GM23338 (cell line): Measurements from ENCODE around the gene ARRDC1. TPM values are rescaled to one million over a fixed set of nuclear protein-coding genes. Genes with fewer than 3 reads are reported as not detected.

Experiments used
- ATAC-seq: fragments of 200-7000 bp; cut with Tn5 transposase; 3 replicates; pipeline ENCODE4 v1.9.1; 2020
- DNase-seq: peaks from one replicate; pipeline ENCODE4 v3.0.0-alpha.2; 2015; ENCODE audit warnings: low spot score
- H2AFZ ChIP-seq: fragments of 200-600 bp; sonication (generic); 2 replicates; pipeline ENCODE4 v1.8.0; 2016; ENCODE audit warnings: antibody characterized with exemption, mild to moderate bottlenecking, moderate library complexity
- H3F3A ChIP-seq: fragments of 200-600 bp; sonication (generic); replicated peaks from 2 replicates; pipeline ENCODE4 v1.8.0; 2017; ENCODE audit warnings: antibody characterized with exemption, mixed run types, low read depth
- H3K27ac ChIP-seq: fragments of 200-600 bp; sonication (generic); 2 replicates; pipeline ENCODE4 v1.6.1; 2016; ENCODE audit warnings: low read depth
- H3K27me3 ChIP-seq: fragments of 200-600 bp; sonication (generic); 2 replicates; pipeline ENCODE4 v1.8.0; 2016; ENCODE audit warnings: mild to moderate bottlenecking, mixed run types, moderate library complexity; ENCODE audit not compliant: insufficient read depth
- H3K36me3 ChIP-seq: fragments of 200-600 bp; sonication (generic); 2 replicates; pipeline ENCODE4 v1.8.0; 2016; ENCODE audit warnings: mild to moderate bottlenecking; ENCODE audit not compliant: insufficient read depth
- H3K4me1 ChIP-seq: fragments of 200-600 bp; sonication (generic); 2 replicates; pipeline ENCODE4 v1.8.0; 2016; ENCODE audit warnings: mild to moderate bottlenecking, moderate library complexity; ENCODE audit not compliant: insufficient read depth
- H3K4me2 ChIP-seq: fragments of 200-600 bp; sonication (generic); 2 replicates; pipeline ENCODE4 v1.7.1; 2017; ENCODE audit warnings: mixed run types
- H3K4me3 ChIP-seq: fragments of 200-600 bp; sonication (generic); 2 replicates; pipeline ENCODE4 v1.6.1; 2016; ENCODE audit warnings: mixed run types
- H3K79me2 ChIP-seq: fragments of 200-600 bp; sonication (generic); replicated peaks from 2 replicates; pipeline ENCODE4 v1.8.0; 2017; ENCODE audit warnings: mild to moderate bottlenecking; ENCODE audit not compliant: insufficient read depth
- H3K9me2 ChIP-seq: fragments of 200-600 bp; sonication (generic); 2 replicates; pipeline ENCODE4 v1.8.0; 2017; ENCODE audit not compliant: insufficient read depth
- H4K20me1 ChIP-seq: fragments of 200-600 bp; sonication (generic); replicated peaks from 2 replicates; pipeline ENCODE4 v1.8.0; 2017; ENCODE audit warnings: mild to moderate bottlenecking; ENCODE audit not compliant: insufficient read depth
- H3K27ac Mint-ChIP-seq: 2 replicates; pipeline ENCODE4 v1.8.0; 2020; ENCODE audit warnings: inconsistent platforms, mild to moderate bottlenecking, moderate library complexity, mixed read lengths
- H3K27me3 Mint-ChIP-seq: 3 replicates; pipeline ENCODE4 v1.8.0; 2022; ENCODE audit warnings: low read depth, mild to moderate bottlenecking, moderate library complexity, mixed read lengths, inconsistent platforms; ENCODE audit not compliant: insufficient read depth, poor library complexity
- H3K36me3 Mint-ChIP-seq: 3 replicates; pipeline ENCODE4 v1.8.0; 2021; ENCODE audit warnings: low read depth, mild to moderate bottlenecking, inconsistent platforms, moderate library complexity, mixed read lengths
- H3K4me1 Mint-ChIP-seq: 3 replicates; pipeline ENCODE4 v1.8.0; 2020; ENCODE audit warnings: mild to moderate bottlenecking, inconsistent platforms, mixed read lengths
- H3K4me3 Mint-ChIP-seq: 3 replicates; pipeline ENCODE4 v1.8.0; 2021; ENCODE audit warnings: moderate library complexity, mild to moderate bottlenecking, inconsistent platforms, mixed read lengths
- H3K9me3 Mint-ChIP-seq: 3 replicates; pipeline ENCODE4 v1.8.0; 2020; ENCODE audit warnings: moderate library complexity, mild to moderate bottlenecking, inconsistent platforms, mixed read lengths
- CREB1 ChIP-seq: fragments of 250-450 bp; sonication (Bioruptor Pico); IDR thresholded peaks from 2 replicates; pipeline ENCODE4 v1.5.0; 2020; ENCODE audit warnings: low read depth, mild to moderate bottlenecking, moderate library complexity
- CTCF ChIP-seq, 2 experiments: fragments of 200-600 bp in 1 of 2; sonication (generic) in 1 of 2; conservative IDR thresholded peaks; 2 replicates each; pipeline versions ENCODE4 v1.5.1 to v1.6.1; 2016 to 2017; ENCODE audit warnings: antibody characterized with exemption in 2 of 2, low read depth in 2 of 2, mild to moderate bottlenecking in 2 of 2, moderate library complexity in 1 of 2
- EZH2 ChIP-seq: fragments of 200-600 bp; sonication (generic); IDR thresholded peaks from one replicate; pipeline ENCODE4 v1.8.0; 2017; ENCODE audit warnings: antibody characterized with exemption, mild to moderate bottlenecking, low read depth; ENCODE audit not compliant: unreplicated experiment
- EZH2phosphoT487 ChIP-seq: fragments of 200-600 bp; sonication (generic); IDR thresholded peaks from one replicate; pipeline ENCODE4 v1.8.1; 2018; ENCODE audit warnings: antibody characterized with exemption; ENCODE audit not compliant: unreplicated experiment
- JUNB ChIP-seq: IDR thresholded peaks from one replicate; pipeline ENCODE4 v1.6.1; 2016; ENCODE audit warnings: antibody characterized with exemption; ENCODE audit not compliant: unreplicated experiment
- NANOG ChIP-seq: IDR thresholded peaks from 2 replicates; pipeline ENCODE4 v1.6.1; 2016; ENCODE audit warnings: antibody characterized with exemption, borderline replicate concordance
- POLR2AphosphoS5 ChIP-seq: IDR thresholded peaks from 2 replicates; pipeline ENCODE4 v1.6.1; 2016; ENCODE audit warnings: antibody characterized with exemption, low read depth
- REST ChIP-seq: IDR thresholded peaks from one replicate; pipeline ENCODE4 v1.6.1; 2018; ENCODE audit warnings: antibody characterized with exemption; ENCODE audit not compliant: unreplicated experiment
- ZNF114 ChIP-seq: fragments of 250-450 bp; sonication (Bioruptor Pico); IDR thresholded peaks from 2 replicates; pipeline ENCODE4 v1.5.0; 2020; ENCODE audit warnings: mild to moderate bottlenecking, moderate library complexity
- polyA plus RNA-seq: library from polyadenylated mRNA; unstranded; fragments of >200 nt; fragmentation: Nextera tagmentation; extraction: Ambion mirVana; gene quantifications from 2 replicates; pipeline ENCODE4 v1.2.1, GENCODE V29; 2016
- total RNA-seq: library from RNA; depleted of rRNA; stranded (reverse); fragments of >200 nt; shearing (Covaris generic); gene quantifications from 2 replicates; pipeline ENCODE4 v1.2.3, GENCODE V29; 2014
- TF ChIP-seq, protein P1 (sequence below): IDR thresholded peaks from 2 replicates; pipeline ENCODE4 v1.6.1; 2016; ENCODE audit warnings: antibody characterized with exemption

The ARRDC1 gene
- total and polyA plus RNA-seq, 2 experiments from 2014 or later: 36.6 to 63.8 TPM

GRCh38 chr9:137578518-137579258 is 26.8 kb upstream of the ARRDC1 start, which contains the start of gene DPH7:
DPH7 (minus strand) TSS chr9:137578925; CDS start chr9:137578777, 148 bp downstream.
- peak within 1 kb of the TSS; percentile 84 for H3K27ac ChIP-seq
- H3K4me1 Mint-ChIP-seq: peaks cover 31% of the 10 kb centered on the region

DNA sequence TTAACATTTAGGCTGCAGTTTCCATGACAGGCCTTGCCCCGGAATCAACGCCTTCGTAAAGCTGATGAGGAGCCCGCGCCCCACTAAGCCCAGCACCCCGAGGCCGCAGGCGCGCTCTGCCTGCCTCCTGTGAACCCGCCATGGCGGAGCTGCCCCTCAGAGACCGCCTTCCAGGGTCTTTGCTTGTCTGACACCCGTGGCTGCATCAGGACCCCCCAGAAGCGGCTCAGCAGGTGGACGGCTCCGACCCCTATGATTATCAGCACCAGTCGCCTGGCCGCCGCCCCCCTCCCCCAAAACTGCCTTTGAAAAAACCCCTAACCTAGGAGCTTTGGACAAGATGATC is 26.3 kb upstream of the ARRDC1 start:
- peaks cover 26% of the 10 kb centered on the region for H4K20me1 ChIP-seq
- H3K4me3 ChIP-seq: peak overlapping the region; percentile 96
- H3K9me2 ChIP-seq: no peaks in the 10 kb centered on the region
- ATAC-seq: peak; percentile 16
- H3K27ac Mint-ChIP-seq: peak overlapping the region; percentile 78
- peak overlapping the region; percentile 98 for H3K4me2 ChIP-seq
- H3F3A ChIP-seq: peaks cover 26% of the 10 kb centered on the region; the same call in 1 of the 2 replicates
- peaks cover 20% of the 10 kb centered on the region for H3K4me1 ChIP-seq
- H3K79me2 ChIP-seq: peaks cover 46% of the 10 kb centered on the region
- H2AFZ ChIP-seq: 0 out of 2 replicates have a peak overlapping the region, but pooled peaks have one; percentile 74
- peak overlapping the region; percentile 84 for H3K27ac ChIP-seq
- H3K4me3 Mint-ChIP-seq: peak overlapping the region; percentile 91
- H3K27me3 ChIP-seq: no peaks in the 10 kb centered on the region
- H3K27me3 Mint-ChIP-seq: peaks cover 33% of the 10 kb centered on the region
- no peak for DNase-seq
- peaks cover 60% of the 10 kb centered on the region for H3K36me3 Mint-ChIP-seq
- H3K4me1 Mint-ChIP-seq: peaks cover 31% of the 10 kb centered on the region
- H3K9me3 Mint-ChIP-seq: no peaks in the 10 kb centered on the region
- H3K36me3 ChIP-seq: peaks cover 16% of the 10 kb centered on the region
- TF ChIP-seq ZNF114 (CRISPR knock-in tag) (no peak), CTCF (conservative IDR thresholded peaks at IDR 0.05; ENCODE audit: low read depth in 2 of 2) (no peak), REST (no peak), POLR2AphosphoS5 (no peak), JUNB (no peak)
- TF ChIP-seq, protein P1, sequence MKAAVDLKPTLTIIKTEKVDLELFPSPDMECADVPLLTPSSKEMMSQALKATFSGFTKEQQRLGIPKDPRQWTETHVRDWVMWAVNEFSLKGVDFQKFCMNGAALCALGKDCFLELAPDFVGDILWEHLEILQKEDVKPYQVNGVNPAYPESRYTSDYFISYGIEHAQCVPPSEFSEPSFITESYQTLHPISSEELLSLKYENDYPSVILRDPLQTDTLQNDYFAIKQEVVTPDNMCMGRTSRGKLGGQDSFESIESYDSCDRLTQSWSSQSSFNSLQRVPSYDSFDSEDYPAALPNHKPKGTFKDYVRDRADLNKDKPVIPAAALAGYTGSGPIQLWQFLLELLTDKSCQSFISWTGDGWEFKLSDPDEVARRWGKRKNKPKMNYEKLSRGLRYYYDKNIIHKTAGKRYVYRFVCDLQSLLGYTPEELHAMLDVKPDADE: no peak

More at GRCh38 chr9:137578518-137579258, 26.8 kb upstream of the ARRDC1 start, which contains the start of gene DPH7:
- peak within 1 kb of the TSS; percentile 91 for H3K4me3 Mint-ChIP-seq
- Histone ChIP-seq H4K20me1 (peaks cover 26% of the 10 kb centered on the region), H3K27me3 (no peaks in the 10 kb centered on the region), H3K79me2 (peaks cover 46% of the 10 kb centered on the region), H3K4me2 (peak within 1 kb of the TSS; percentile 98), H3K36me3 (peaks cover 20% of the 10 kb centered on the region), H3K4me1 (peaks cover 20% of the 10 kb centered on the region), H2AFZ (0 out of 2 replicates have a peak within 1 kb of the TSS, but pooled peaks have one; percentile 74), H3K9me2 (no peaks in the 10 kb centered on the region), H3F3A (peaks cover 28% of the 10 kb centered on the region; the same call in 1 of the 2 replicates), H3K4me3 (peak within 1 kb of the TSS; percentile 96)
- DNase-seq (peak; percentile 97), ATAC-seq (peak; percentile 87)
- peak within 1 kb of the TSS; percentile 78 for H3K27ac Mint-ChIP-seq
- TF ChIP-seq POLR2AphosphoS5: peak; percentile 81
- no peak for TF ChIP-seq EZH2
- peak; percentile 84 for TF ChIP-seq CREB1
- TF ChIP-seq CTCF (conservative IDR thresholded peaks at IDR 0.05; ENCODE audit: low read depth in 2 of 2): peak; percentile 76 to 87
- no peak for TF ChIP-seq ZNF114 (CRISPR knock-in tag)
- no peak for TF ChIP-seq NANOG
- TF ChIP-seq, protein P1: peak; percentile 86
- TF ChIP-seq EZH2phosphoT487: no peak
- no peaks in the 10 kb centered on the region for H3K9me3 Mint-ChIP-seq
- H3K36me3 Mint-ChIP-seq: peaks cover 63% of the 10 kb centered on the region
- H3K27me3 Mint-ChIP-seq: peaks cover 32% of the 10 kb centered on the region
